ENCODE results near the gene CELF2. TPM values are rescaled to one million over a fixed set of nuclear protein-coding genes. Genes with fewer than 3 reads are reported as not detected.

Gene CELF2
- total RNA-seq, 1 donor from 2014 or later = 3.5 TPM

- peak; percentile 76 for ATAC-seq
These were observed 187.5 kb downstream of the CELF2 start for GRCh38 chr10:11205030-11205772.

GRCh38 chr10:11206676-11207559 is 189.2 kb downstream of the CELF2 start:
- no peak for ATAC-seq

GRCh38 chr10:11207560-11207844 is 189.8 kb downstream of the CELF2 start:
- no peak for ATAC-seq

GRCh38 chr10:11208243-11208642 is 190.6 kb downstream of the CELF2 start:
- no peak for ATAC-seq

- ATAC-seq = no peak
These were observed 191.5 kb downstream of the CELF2 start for GRCh38 chr10:11208908-11209829.

- ATAC-seq = no peak
These were observed 192.1 kb downstream of the CELF2 start for GRCh38 chr10:11209830-11210181.

- ATAC-seq = no peak
These were observed 192.7 kb downstream of the CELF2 start for GRCh38 chr10:11210211-11210922.

- ATAC-seq = no peak
These were observed 194.8 kb downstream of the CELF2 start for GRCh38 chr10:11212288-11213085.

- no peak for ATAC-seq
These were observed 195.5 kb downstream of the CELF2 start for GRCh38 chr10:11213137-11213536.

GRCh38 chr10:11214407-11214806 is 196.7 kb downstream of the CELF2 start:
- no peak for ATAC-seq

GRCh38 chr10:11215471-11215870 is 197.8 kb downstream of the CELF2 start:
- ATAC-seq = no peak

- no peak for ATAC-seq
These were observed 199.8 kb downstream of the CELF2 start for GRCh38 chr10:11217521-11217920.

GRCh38 chr10:11218395-11218794 is 200.7 kb downstream of the CELF2 start:
- ATAC-seq = no peak

- no peak for ATAC-seq
These were observed 201.8 kb downstream of the CELF2 start for GRCh38 chr10:11219431-11219830.

GRCh38 chr10:11223081-11223480 is 205.4 kb downstream of the CELF2 start:
- no peak for ATAC-seq

- ATAC-seq = no peak
These were observed 206.0 kb downstream of the CELF2 start for GRCh38 chr10:11223507-11224140.

GRCh38 chr10:11224321-11224720 is 206.6 kb downstream of the CELF2 start:
- no peak for ATAC-seq

- no peak for ATAC-seq
These were observed 207.2 kb downstream of the CELF2 start for GRCh38 chr10:11224792-11225416.

- peak; percentile 73 for ATAC-seq
These were observed 208.3 kb downstream of the CELF2 start for GRCh38 chr10:11225935-11226334.

- ATAC-seq = peak; percentile 26
These were observed 209.4 kb downstream of the CELF2 start for GRCh38 chr10:11227103-11227502.
